KOPT-K1 (cell line): Measurements from ENCODE around the gene CASP7.
A peak's percentile ranks its signal among the peaks of the same experiment; 100 is the strongest.

Experiments used
- H3K27ac ChIP-seq: fragments of 200-600 bp; sonication (generic); 2 replicates; pipeline ENCODE4 v1.5.1; 2016; ENCODE audit warnings: antibody characterized with exemption, mild to moderate bottlenecking, low read depth, low read length; ENCODE audit not compliant: poor library complexity, severe bottlenecking
- H3K36me3 ChIP-seq: fragments of 200-600 bp; sonication (generic); 2 replicates; pipeline ENCODE4 v1.5.1; 2017; ENCODE audit warnings: antibody characterized with exemption, mild to moderate bottlenecking, low read length, moderate library complexity; ENCODE audit not compliant: insufficient read depth
- H3K9me3 ChIP-seq: fragments of 200-600 bp; sonication (generic); 2 replicates; pipeline ENCODE4 v1.5.1; 2017; ENCODE audit warnings: antibody characterized with exemption, low read length, mild to moderate bottlenecking; ENCODE audit not compliant: insufficient read depth, poor library complexity, severe bottlenecking

The CASP7 gene

GRCh38 chr10:113656896-113657295 is 22.8 kb upstream of the CASP7 start:
- Histone ChIP-seq H3K27ac (no peak overlapping the region), H3K9me3 (no peaks in the 10 kb centered on the region), H3K36me3 (no peaks in the 10 kb centered on the region)

GRCh38 chr10:113657544-113657943 is 22.2 kb upstream of the CASP7 start:
- Histone ChIP-seq H3K36me3 (no peaks in the 10 kb centered on the region), H3K9me3 (no peaks in the 10 kb centered on the region), H3K27ac (no peak overlapping the region)

- Histone ChIP-seq H3K9me3 (no peaks in the 10 kb centered on the region), H3K27ac (no peak overlapping the region), H3K36me3 (no peaks in the 10 kb centered on the region)
Observed at GRCh38 chr10:113661332-113661731, 18.4 kb upstream of the CASP7 start.

- Histone ChIP-seq H3K27ac (no peak overlapping the region), H3K36me3 (no peaks in the 10 kb centered on the region), H3K9me3 (no peaks in the 10 kb centered on the region)
Observed at GRCh38 chr10:113663142-113663541, 16.6 kb upstream of the CASP7 start.

GRCh38 chr10:113663908-113664307 is 15.8 kb upstream of the CASP7 start, which contains the start of gene NRAP:
Gene NRAP, minus strand, starts transcription at chr10:113664041. Its CDS starts 159 bp downstream, at chr10:113663882.
- H3K27ac ChIP-seq, result no peak within 1 kb of the TSS
- H3K36me3 ChIP-seq, result no peaks in the 10 kb centered on the region
- H3K9me3 ChIP-seq, result no peaks in the 10 kb centered on the region

GRCh38 chr10:113665352-113665751 is 14.4 kb upstream of the CASP7 start:
- H3K27ac ChIP-seq, result no peak overlapping the region
- peaks cover 2% of the 10 kb centered on the region for H3K9me3 ChIP-seq

GRCh38 chr10:113665806-113666354 is 13.8 kb upstream of the CASP7 start:
- no peaks in the 10 kb centered on the region for H3K36me3 ChIP-seq

More at GRCh38 chr10:113665352-113665751, 14.4 kb upstream of the CASP7 start:
- no peaks in the 10 kb centered on the region for H3K36me3 ChIP-seq

GRCh38 chr10:113666682-113667252 is 12.9 kb upstream of the CASP7 start:
- no peak overlapping the region for H3K27ac ChIP-seq
- H3K9me3 ChIP-seq, result peaks cover 11% of the 10 kb centered on the region
- no peaks in the 10 kb centered on the region for H3K36me3 ChIP-seq

More at GRCh38 chr10:113665806-113666354, 13.8 kb upstream of the CASP7 start:
- H3K9me3 ChIP-seq, result peaks cover 7% of the 10 kb centered on the region
- no peak overlapping the region for H3K27ac ChIP-seq

GRCh38 chr10:113680190-113681111 is 739 bp downstream of the CASP7 start:
- peak overlapping the region; percentile 87 for H3K27ac ChIP-seq
- H3K36me3 ChIP-seq, result peaks cover 9% of the 10 kb centered on the region
- H3K9me3 ChIP-seq, result peaks cover 10% of the 10 kb centered on the region

- Histone ChIP-seq H3K36me3 (peaks cover 9% of the 10 kb centered on the region), H3K27ac (no peak overlapping the region), H3K9me3 (peaks cover 20% of the 10 kb centered on the region)
Observed at GRCh38 chr10:113681533-113682470, 2.1 kb downstream of the CASP7 start.

- Histone ChIP-seq H3K27ac (no peak overlapping the region), H3K9me3 (peaks cover 29% of the 10 kb centered on the region)
Observed at GRCh38 chr10:113683300-113683699, 3.6 kb downstream of the CASP7 start.

GRCh38 chr10:113686028-113686427 is 6.3 kb downstream of the CASP7 start:
- H3K36me3 ChIP-seq, result peaks cover 9% of the 10 kb centered on the region
- H3K27ac ChIP-seq, result no peak overlapping the region
- peaks cover 29% of the 10 kb centered on the region for H3K9me3 ChIP-seq

More at GRCh38 chr10:113683300-113683699, 3.6 kb downstream of the CASP7 start:
- peaks cover 9% of the 10 kb centered on the region for H3K36me3 ChIP-seq

GRCh38 chr10:113687037-113687436 is 7.3 kb downstream of the CASP7 start:
- Histone ChIP-seq H3K36me3 (peaks cover 15% of the 10 kb centered on the region), H3K27ac (no peak overlapping the region), H3K9me3 (peaks cover 39% of the 10 kb centered on the region)

- Histone ChIP-seq H3K36me3 (peaks cover 26% of the 10 kb centered on the region), H3K27ac (peak overlapping the region; percentile 53), H3K9me3 (peaks cover 59% of the 10 kb centered on the region)
Observed at GRCh38 chr10:113689057-113689456, 9.3 kb downstream of the CASP7 start.
